ENCODE results near the gene ANKRD33.

DNA sequence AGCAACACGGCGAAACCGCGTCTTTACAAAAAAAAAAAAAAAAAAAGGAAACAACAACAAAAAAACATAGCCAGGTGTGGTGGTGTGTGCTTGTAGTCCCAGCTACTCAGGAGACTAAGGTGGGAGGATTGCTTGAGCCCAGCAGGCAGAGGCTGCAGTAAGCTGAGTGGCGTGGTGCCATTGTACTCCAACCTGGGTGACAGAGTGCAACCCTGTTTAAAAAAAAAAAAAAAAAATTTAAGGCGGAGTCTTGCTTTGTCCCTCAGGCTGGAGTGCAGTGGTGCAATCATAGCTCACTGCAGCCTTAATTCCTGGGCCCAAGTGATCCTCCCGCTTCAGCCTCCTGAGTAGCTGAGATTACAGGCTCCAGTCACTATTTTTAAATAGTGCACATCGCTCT, 21.1 kb upstream of the ANKRD33 start:
- TF ChIP-seq, protein P1, sequence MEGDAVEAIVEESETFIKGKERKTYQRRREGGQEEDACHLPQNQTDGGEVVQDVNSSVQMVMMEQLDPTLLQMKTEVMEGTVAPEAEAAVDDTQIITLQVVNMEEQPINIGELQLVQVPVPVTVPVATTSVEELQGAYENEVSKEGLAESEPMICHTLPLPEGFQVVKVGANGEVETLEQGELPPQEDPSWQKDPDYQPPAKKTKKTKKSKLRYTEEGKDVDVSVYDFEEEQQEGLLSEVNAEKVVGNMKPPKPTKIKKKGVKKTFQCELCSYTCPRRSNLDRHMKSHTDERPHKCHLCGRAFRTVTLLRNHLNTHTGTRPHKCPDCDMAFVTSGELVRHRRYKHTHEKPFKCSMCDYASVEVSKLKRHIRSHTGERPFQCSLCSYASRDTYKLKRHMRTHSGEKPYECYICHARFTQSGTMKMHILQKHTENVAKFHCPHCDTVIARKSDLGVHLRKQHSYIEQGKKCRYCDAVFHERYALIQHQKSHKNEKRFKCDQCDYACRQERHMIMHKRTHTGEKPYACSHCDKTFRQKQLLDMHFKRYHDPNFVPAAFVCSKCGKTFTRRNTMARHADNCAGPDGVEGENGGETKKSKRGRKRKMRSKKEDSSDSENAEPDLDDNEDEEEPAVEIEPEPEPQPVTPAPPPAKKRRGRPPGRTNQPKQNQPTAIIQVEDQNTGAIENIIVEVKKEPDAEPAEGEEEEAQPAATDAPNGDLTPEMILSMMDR (conservative IDR thresholded peaks at IDR 0.05; ENCODE audit: low read depth, low read length), result no peak
- TF ChIP-seq EZH2 (IDR thresholded peaks at IDR 0.05; ENCODE audit: low read length, unreplicated experiment), result no peak
